HCT116 (cell line): ENCODE results near the gene EHBP1. TPM values are rescaled to one million over a fixed set of nuclear protein-coding genes. Genes with fewer than 3 reads are reported as not detected.

ENCODE experiments used
- ATAC-seq: fragments of 200-7000 bp; cut with Tn5 transposase; 2 replicates; pipeline ENCODE4 v1.9.1; 2020; ENCODE audit warnings: mild to moderate bottlenecking, moderate library complexity
- BruUV-seq: library from RNA; stranded (reverse); fragments of 400-500 nt; replicated peaks from 2 replicates; lab custom pipeline; 2021; lab: Mats Ljungman, UMichigan
- CTCF ChIA-PET: fragments of 300-600 bp; sonication (Branson Sonifier 250); formaldehyde crosslinking; loops from one replicate; lab custom pipeline; 2021; ENCODE audit warnings: antibody characterized with exemption; lab: Charles Lee
- POLR2A ChIA-PET: fragments of 300-600, 350-600 bp; sonication (Branson Sonifier 250); formaldehyde crosslinking; loops from one replicate; lab custom pipeline; 2021; ENCODE audit warnings: antibody characterized with exemption; lab: Charles Lee
- RAD21 ChIA-PET, 2 experiments: fragments of 300-600 bp; sonication (Branson Sonifier 250); formaldehyde crosslinking; loops; one replicate each; lab custom pipeline; 2023; ENCODE audit warnings: low total read pairs in 2 of 2; ENCODE audit not compliant: uncharacterized antibody in 2 of 2, unreplicated experiment in 2 of 2, low non-redundant PET in 1 of 2; lab: Charles Lee
- DNase-seq: peaks from one replicate; pipeline ENCODE4 v3.0.0-alpha.2; 2010; ENCODE audit warnings: low read depth, low spot score
- H2AFZ ChIP-seq: fragments of 200-600 bp; shearing (Covaris generic), sonication (generic); 2 replicates; pipeline ENCODE4 v1.6.1; 2017; ENCODE audit warnings: low read depth, mixed run types, mixed read lengths, antibody characterized with exemption, low read length; ENCODE audit not compliant: poor library complexity, severe bottlenecking
- H3K27ac ChIP-seq: 2 replicates; pipeline ENCODE4 v1.5.1; 2012; ENCODE audit warnings: low read depth, low read length
- H3K27me3 ChIP-seq: fragments of 200-600 bp; sonication (generic); 2 replicates; pipeline ENCODE4 v1.6.1; 2016; ENCODE audit warnings: mixed run types, low read length, mixed read lengths; ENCODE audit not compliant: insufficient read depth
- H3K36me3 ChIP-seq, 2 experiments: fragments of 200-500 bp in 1 of 2; fragments of 200-600 bp in 1 of 2; sonication (Bioruptor generic) in 1 of 2; sonication (generic) in 1 of 2; 2 replicates each; pipeline versions ENCODE4 v1.5.1 to v1.6.1; 2014 to 2016; ENCODE audit warnings: low read length in 2 of 2, inconsistent platforms in 1 of 2, mixed read lengths in 1 of 2, mixed run types in 1 of 2; ENCODE audit not compliant: insufficient read depth in 2 of 2, control insufficient read depth in 1 of 2
- H3K4me1 ChIP-seq, 2 experiments: fragments of 200-600 bp in 1 of 2; sonication (generic) in 1 of 2; 2 replicates each; pipeline versions ENCODE4 v1.5.1 to v1.6.1; 2012 to 2017; ENCODE audit warnings: low read length in 2 of 2, inconsistent platforms in 1 of 2, mild to moderate bottlenecking in 1 of 2, mixed read lengths in 1 of 2, mixed run types in 1 of 2, moderate library complexity in 1 of 2; ENCODE audit not compliant: insufficient read depth in 2 of 2, control insufficient read depth in 1 of 2
- H3K4me2 ChIP-seq: fragments of 200-600 bp; sonication (generic); 2 replicates; pipeline ENCODE4 v1.6.1; 2017; ENCODE audit warnings: mixed run types, low read length, mixed read lengths
- H3K4me3 ChIP-seq, 2 experiments: fragments of 200-600 bp in 1 of 2; sonication (generic) in 1 of 2; replicated peaks in 1 of 2; 2 replicates each; pipeline ENCODE4 v1.5.1; 2011 to 2016; ENCODE audit warnings: low read length in 2 of 2, control low read depth in 1 of 2, low read depth in 1 of 2, mild to moderate bottlenecking in 1 of 2, mixed read lengths in 1 of 2, mixed run types in 1 of 2
- H3K79me2 ChIP-seq: fragments of 200-600 bp; sonication (generic); 2 replicates; pipeline ENCODE4 v1.6.1; 2017; ENCODE audit warnings: mild to moderate bottlenecking, mixed run types, low read length, moderate library complexity, mixed read lengths; ENCODE audit not compliant: insufficient read depth
- H3K9ac ChIP-seq: fragments of 200-600 bp; sonication (generic); 2 replicates; pipeline ENCODE4 v1.6.1; 2016; ENCODE audit warnings: low read length, mixed read lengths
- H3K9me2 ChIP-seq: fragments of 200-600 bp; sonication (generic), shearing (Covaris generic); 2 replicates; pipeline ENCODE4 v1.6.1; 2017; ENCODE audit warnings: mixed run types, mild to moderate bottlenecking, moderate library complexity; ENCODE audit not compliant: insufficient read depth
- H3K9me3 ChIP-seq, 2 experiments: fragments of 200-500 bp in 1 of 2; fragments of 200-600 bp in 1 of 2; sonication (Bioruptor generic) in 1 of 2; sonication (generic) in 1 of 2; 2 replicates each; pipeline ENCODE4 v1.6.1; 2014 to 2017; ENCODE audit warnings: low read length in 2 of 2, mixed read lengths in 2 of 2, inconsistent platforms in 1 of 2, low read depth in 1 of 2, mild to moderate bottlenecking in 1 of 2, mixed run types in 1 of 2, moderate library complexity in 1 of 2; ENCODE audit not compliant: control insufficient read depth in 1 of 2, insufficient read depth in 1 of 2
- H4K20me1 ChIP-seq: fragments of 200-600 bp; sonication (generic), shearing (Covaris generic); 2 replicates; pipeline ENCODE4 v1.6.1; 2017; ENCODE audit warnings: mixed run types, mild to moderate bottlenecking, moderate library complexity; ENCODE audit not compliant: insufficient read depth
- CBX3 ChIP-seq: IDR thresholded peaks from 2 replicates; pipeline ENCODE4 v1.6.1; 2012; ENCODE audit warnings: low read depth
- EZH2 ChIP-seq: fragments of 200-600 bp; sonication (generic); IDR thresholded peaks from 2 replicates; pipeline ENCODE4 v1.6.1; 2017; ENCODE audit warnings: antibody characterized with exemption, mixed run types
- EZH2phosphoT487 ChIP-seq: fragments of 200-600 bp; IDR thresholded peaks from 2 replicates; pipeline ENCODE4 v1.6.1; 2018; ENCODE audit warnings: antibody characterized with exemption, borderline replicate concordance
- JUND ChIP-seq: IDR thresholded peaks from 2 replicates; pipeline ENCODE4 v1.6.1; 2012
- POLR2A ChIP-seq: IDR thresholded peaks from 2 replicates; pipeline ENCODE4 v1.7.0; 2011; ENCODE audit warnings: borderline replicate concordance; ENCODE audit not compliant: insufficient read depth, insufficient read length; ENCODE audit errors: extremely low read depth
- RAD21 ChIP-seq: IDR thresholded peaks from 2 replicates; pipeline ENCODE4 v1.6.1; 2012; ENCODE audit warnings: low read depth, mild to moderate bottlenecking
- SRF ChIP-seq: IDR thresholded peaks from 2 replicates; pipeline ENCODE4 v1.6.1; 2012; ENCODE audit warnings: low read depth
- ZNF274 ChIP-seq: fragments of 200-500 bp; sonication (Bioruptor generic); IDR thresholded peaks from 2 replicates; pipeline ENCODE4 v1.6.1; 2014; ENCODE audit warnings: mild to moderate bottlenecking, low read depth, low read length, inconsistent platforms
- intact Hi-C: fragments of 100-400 bp; cut with micrococcal nuclease; formaldehyde crosslinking; loops from 2 replicates; pipeline ENCODE4 v1.10.0; 2022
- total RNA-seq: library from RNA; stranded (reverse); gene quantifications from one replicate; pipeline ENCODE4 v1.2.1, GENCODE V29; 2021; ENCODE audit not compliant: unreplicated experiment

EHBP1 gene
- total RNA-seq, 1 experiment from 2014 or later: 89.9 TPM

GRCh38 chr2:62738981-62739936 is 33.7 kb downstream of the EHBP1 start:
- H3K4me3 ChIP-seq: no peak overlapping the region
- H3K27ac ChIP-seq: no peak overlapping the region
- peaks cover 24 to 36% of the 10 kb centered on the region in 2 experiments for H3K4me1 ChIP-seq
- no peak for ATAC-seq
- H3K9ac ChIP-seq: no peak overlapping the region
- H4K20me1 ChIP-seq: peaks cover 4% of the 10 kb centered on the region; the same call in 1 of the 2 replicates
- TF ChIP-seq CBX3 (no peak), ZNF274 (no peak), RAD21 (no peak), POLR2A (no peak), EZH2phosphoT487 (no peak)
- TF ChIP-seq, all 23 proteins: peak for 0
- H3K36me3 ChIP-seq: no peaks in the 10 kb centered on the region
- DNase-seq: no peak
- CTCF ChIA-PET: no interaction called here
- no TSS peak for BruUV-seq
- RAD21 ChIA-PET: interaction anchor here in 1 of 2 experiments (0.6 kb wide), 1 partner anchor 17 kb away, joined by 3 read pairs; no protein-coding TSS in a partner anchor
- H3K9me3 ChIP-seq: no peaks in the 10 kb centered on the region
- H3K79me2 ChIP-seq: peaks cover 100% of the 10 kb centered on the region
- intact Hi-C loops: no loop called here
- H2AFZ ChIP-seq: no peak overlapping the region
- no peaks in the 10 kb centered on the region for H3K9me2 ChIP-seq
- H3K4me2 ChIP-seq: no peak overlapping the region
- POLR2A ChIA-PET: no interaction called here
- H3K27me3 ChIP-seq: no peaks in the 10 kb centered on the region

- CTCF ChIA-PET: no interaction called here
- intact Hi-C loops: no loop called here
- no peaks in the 10 kb centered on the region for H3K36me3 ChIP-seq
- H3K27ac ChIP-seq: no peak overlapping the region
- no peaks in the 10 kb centered on the region for H3K27me3 ChIP-seq
- TF ChIP-seq CBX3 (no peak), ZNF274 (no peak), JUND (no peak), SRF (no peak), EZH2 (no peak)
- TF ChIP-seq, all 23 proteins: peak for 0
- ChIA-PET POLR2A (interaction anchor here (1.0 kb wide), 1 partner anchor 14 kb away, joined by 3 read pairs; no protein-coding TSS in a partner anchor), RAD21 (no interaction called here)
- Histone ChIP-seq H2AFZ (no peak overlapping the region), H3K9me3 (no peaks in the 10 kb centered on the region), H3K4me3 (no peak overlapping the region), H3K9me2 (no peaks in the 10 kb centered on the region), H3K4me1 (peaks cover 23 to 32% of the 10 kb centered on the region in 2 experiments), H3K79me2 (peaks cover 100% of the 10 kb centered on the region), H3K4me2 (no peak overlapping the region), H4K20me1 (peaks cover 8% of the 10 kb centered on the region; the same call in 1 of the 2 replicates), H3K9ac (no peak overlapping the region)
- BruUV-seq: no TSS peak
- DNase-seq (no peak), ATAC-seq (no peak)
Measured at GRCh38 chr2:62740221-62740620, 34.7 kb downstream of the EHBP1 start.
